ENCODE measurements around the gene TCF7L2. TPM values are rescaled to one million over a fixed set of nuclear protein-coding genes. Genes with fewer than 3 reads are reported as not detected.

The TCF7L2 gene
- total and polyA plus RNA-seq, 8 donors, result 6.7 to 179 (median 61.7) TPM

DNA sequence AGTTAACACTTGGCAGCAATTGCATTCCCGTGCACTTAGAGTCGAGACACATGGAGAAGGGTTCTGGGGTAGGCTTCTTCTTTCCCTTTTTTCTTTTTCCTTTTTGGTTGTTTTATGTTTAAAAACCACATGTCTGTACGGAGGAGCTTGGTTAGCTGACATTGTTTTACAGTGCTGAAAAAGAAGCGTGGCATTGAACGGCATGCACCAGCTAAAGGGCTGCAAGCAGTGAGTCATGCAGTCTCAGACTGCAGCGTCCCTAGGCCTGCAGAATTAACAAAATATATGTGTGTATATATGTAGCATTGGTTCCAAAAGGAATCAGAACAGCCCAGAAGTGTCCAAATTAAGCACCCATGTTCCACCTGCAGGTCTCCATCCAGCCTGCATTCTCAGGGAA, 211.0 kb downstream of the TCF7L2 start:
- H3K4me1 ChIP-seq, result peaks cover 0 to 34% (median 15%) of the 10 kb centered on the region in 4 donors
- no peaks in the 10 kb centered on the region for H3K9me3 ChIP-seq
- no peaks in the 10 kb centered on the region for H3K27me3 ChIP-seq
- no peak for DNase-seq
- 71 to 89% (median 84%) methylated on average over 6 of the region's 6 CpGs for WGBS, 5 donors
- peaks cover 39 to 81% (median 74%) of the 10 kb centered on the region in 4 donors for H3K36me3 ChIP-seq
- H3K4me3 ChIP-seq, result no peak overlapping the region
- intact Hi-C loops (cut with DNase I; ENCODE audit: low total_unique reads), result no loop called here
- H3K27ac ChIP-seq, result no peak overlapping the region
- TF ChIP-seq EP300 (IDR thresholded peaks at IDR 0.05) (no peak), POLR2A (IDR thresholded peaks at IDR 0.05) (no peak), POLR2AphosphoS5 (IDR thresholded peaks at IDR 0.05) (no peak), CTCF (IDR thresholded peaks at IDR 0.05) (no peak)

DNA sequence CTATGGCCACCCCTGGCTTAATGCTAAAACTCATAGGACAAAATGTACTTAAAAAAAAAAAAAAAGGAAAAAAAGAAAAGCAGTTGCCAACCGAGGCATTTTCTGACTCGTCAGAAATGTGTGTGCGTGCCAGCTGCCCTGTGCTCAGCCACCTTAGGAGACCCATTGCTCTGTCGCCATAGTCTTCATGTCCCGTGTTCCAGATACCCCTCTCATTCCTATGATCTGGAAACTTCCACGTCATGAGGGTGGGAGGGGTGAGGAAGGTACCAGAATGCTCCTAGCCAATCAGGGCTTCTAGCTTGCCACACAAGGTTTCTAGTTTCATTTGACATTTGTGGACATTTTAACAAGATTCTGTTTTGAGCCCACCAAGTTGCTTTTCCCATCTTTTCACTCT, 212.9 kb downstream of the TCF7L2 start:
- DNase-seq, result no peak
- Histone ChIP-seq H3K4me1 (peaks cover 0 to 29% (median 14%) of the 10 kb centered on the region in 4 donors), H3K9me3 (no peaks in the 10 kb centered on the region), H3K27ac (peak overlapping the region in 4 of 5 donors; percentile 8 to 59 (median 39)), H3K27me3 (no peaks in the 10 kb centered on the region), H3K4me3 (no peak overlapping the region), H3K36me3 (peaks cover 25 to 81% (median 67%) of the 10 kb centered on the region in 4 donors)
- 59 to 86% (median 79%) methylated on average over 6 of the region's 6 CpGs for WGBS, 5 donors
- TF ChIP-seq CTCF (IDR thresholded peaks at IDR 0.05) (no peak), POLR2AphosphoS5 (IDR thresholded peaks at IDR 0.05) (peak in 1 of 3 donors; percentile 26), EP300 (IDR thresholded peaks at IDR 0.05) (peak; percentile 40), POLR2A (IDR thresholded peaks at IDR 0.05) (no peak)
- intact Hi-C loops (cut with DNase I; ENCODE audit: low total_unique reads), result no loop called here

DNA sequence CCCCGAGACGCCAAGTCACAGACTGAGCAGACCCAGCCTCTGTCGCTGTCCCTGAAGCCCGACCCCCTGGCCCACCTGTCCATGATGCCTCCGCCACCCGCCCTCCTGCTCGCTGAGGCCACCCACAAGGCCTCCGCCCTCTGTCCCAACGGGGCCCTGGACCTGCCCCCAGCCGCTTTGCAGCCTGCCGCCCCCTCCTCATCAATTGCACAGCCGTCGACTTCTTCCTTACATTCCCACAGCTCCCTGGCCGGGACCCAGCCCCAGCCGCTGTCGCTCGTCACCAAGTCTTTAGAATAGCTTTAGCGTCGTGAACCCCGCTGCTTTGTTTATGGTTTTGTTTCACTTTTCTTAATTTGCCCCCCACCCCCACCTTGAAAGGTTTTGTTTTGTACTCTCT, 215.6 kb downstream of the TCF7L2 start:
- Histone ChIP-seq H3K9me3 (no peaks in the 10 kb centered on the region), H3K4me1 (peaks cover 0 to 23% (median 9%) of the 10 kb centered on the region in 4 donors), H3K36me3 (peaks cover 16 to 67% (median 56%) of the 10 kb centered on the region in 4 donors), H3K4me3 (no peak overlapping the region), H3K27me3 (no peaks in the 10 kb centered on the region), H3K27ac (no peak overlapping the region)
- WGBS, 5 donors, result 87 to 93% (median 89%) methylated on average over 19 to 20 of the region's 20 CpGs
- no peak for DNase-seq
- TF ChIP-seq POLR2A (IDR thresholded peaks at IDR 0.05) (no peak), EP300 (IDR thresholded peaks at IDR 0.05) (no peak), CTCF (IDR thresholded peaks at IDR 0.05) (no peak), POLR2AphosphoS5 (IDR thresholded peaks at IDR 0.05) (no peak)
- intact Hi-C loops (cut with DNase I; ENCODE audit: low total_unique reads), result no loop called here

- no peaks in the 10 kb centered on the region for H3K9me3 ChIP-seq
These were observed 217.7 kb downstream of the TCF7L2 start for GRCh38 chr10:113167702-113168101.

More at GRCh38 chr10:113167702-113168101, 217.7 kb downstream of the TCF7L2 start:
- Histone ChIP-seq H3K4me1 (peaks cover 0 to 12% (median 7%) of the 10 kb centered on the region in 4 donors), H3K27ac (no peak overlapping the region), H3K27me3 (no peaks in the 10 kb centered on the region), H3K36me3 (peaks cover 5 to 49% (median 42%) of the 10 kb centered on the region in 4 donors), H3K4me3 (no peak overlapping the region)
- TF ChIP-seq POLR2A (IDR thresholded peaks at IDR 0.05), result no peak
- no peak for TF ChIP-seq EP300 (IDR thresholded peaks at IDR 0.05)
- no peak for TF ChIP-seq CTCF (IDR thresholded peaks at IDR 0.05)
- no peak for TF ChIP-seq POLR2AphosphoS5 (IDR thresholded peaks at IDR 0.05)
- DNase-seq, result no peak
- WGBS, 5 donors, result 75 to 86% (median 80%) methylated on average over 5 of the region's 5 CpGs
- intact Hi-C loops (cut with DNase I; ENCODE audit: low total_unique reads), result no loop called here

Measured in stomach (tissue), 9 donors.